A673 (cell line): Measurements from ENCODE around the gene TMEM178A. TPM values are rescaled to one million over a fixed set of nuclear protein-coding genes. Genes with fewer than 3 reads are reported as not detected.

Source experiments
- BruUV-seq: library from RNA; stranded (reverse); fragments of 400-500 nt; replicated peaks from 2 replicates; lab custom pipeline; 2021; lab: Mats Ljungman, UMichigan
- CTCF ChIA-PET: fragments of 300-600 bp; sonication (Branson Sonifier 250); formaldehyde crosslinking; loops from one replicate; lab custom pipeline; 2022; ENCODE audit warnings: antibody characterized with exemption; lab: Charles Lee
- POLR2A ChIA-PET: fragments of 300-600 bp; sonication (Branson Sonifier 250); formaldehyde crosslinking; loops from one replicate; lab custom pipeline; 2022; ENCODE audit warnings: antibody characterized with exemption; ENCODE audit not compliant: low non-redundant PET; lab: Charles Lee
- DNase-seq: peaks from one replicate; pipeline ENCODE4 v3.0.0-alpha.2; 2015; ENCODE audit warnings: low spot score
- H3K27ac ChIP-seq: fragments of 200-600 bp; sonication (generic); 2 replicates; pipeline ENCODE4 v1.5.1; 2016; ENCODE audit warnings: mixed run types, low read depth, mild to moderate bottlenecking, mixed read lengths, antibody characterized with exemption, low read length; ENCODE audit not compliant: poor library complexity, severe bottlenecking
- H3K27me3 ChIP-seq: fragments of 200-600 bp; sonication (generic); replicated peaks from 2 replicates; pipeline ENCODE4 v1.6.1; 2017; ENCODE audit warnings: mixed run types, low read depth, mild to moderate bottlenecking, mixed read lengths, antibody characterized with exemption, low read length; ENCODE audit not compliant: insufficient read depth, poor library complexity
- H3K36me3 ChIP-seq: fragments of 200-600 bp; sonication (generic); 2 replicates; pipeline ENCODE4 v1.6.1; 2016; ENCODE audit warnings: mixed run types, mild to moderate bottlenecking, mixed read lengths, antibody characterized with exemption, low read length; ENCODE audit not compliant: insufficient read depth, poor library complexity, severe bottlenecking
- H3K4me1 ChIP-seq: fragments of 200-600 bp; sonication (generic); 2 replicates; pipeline ENCODE4 v1.6.1; 2017; ENCODE audit warnings: mixed run types, mild to moderate bottlenecking, mixed read lengths, antibody characterized with exemption, low read length; ENCODE audit not compliant: insufficient read depth, poor library complexity, severe bottlenecking
- H3K4me3 ChIP-seq: fragments of 200-600 bp; sonication (generic); 2 replicates; pipeline ENCODE4 v1.5.1; 2016; ENCODE audit warnings: low read depth, mixed run types, mild to moderate bottlenecking, mixed read lengths, low read length; ENCODE audit not compliant: poor library complexity, severe bottlenecking
- H3K9me3 ChIP-seq: fragments of 200-600 bp; sonication (generic); 2 replicates; pipeline ENCODE4 v1.6.1; 2016; ENCODE audit warnings: mixed run types, low read depth, mild to moderate bottlenecking, mixed read lengths, antibody characterized with exemption, low read length; ENCODE audit not compliant: poor library complexity, severe bottlenecking
- EZH2 ChIP-seq: fragments of 200-600 bp; sonication (generic); IDR thresholded peaks from 2 replicates; pipeline ENCODE4 v1.6.1; 2017; ENCODE audit warnings: borderline replicate concordance, low read depth, mild to moderate bottlenecking, mixed read lengths, antibody characterized with exemption, low read length; ENCODE audit not compliant: poor library complexity, severe bottlenecking
- intact Hi-C: fragments of 100-400 bp; cut with micrococcal nuclease; formaldehyde crosslinking; loops from one replicate; pipeline ENCODE4 v1.10.0; 2022; ENCODE audit not compliant: unreplicated experiment
- total RNA-seq: library from RNA; stranded (reverse); gene quantifications from 2 replicates; pipeline ENCODE4 v1.2.3, GENCODE V29; 2021
- TF ChIP-seq, protein P1 (sequence below): fragments of 300-800, 200-600 bp; sonication (generic); conservative IDR thresholded peaks from 2 replicates; pipeline ENCODE4 v1.5.1; 2017; ENCODE audit warnings: low read depth, mild to moderate bottlenecking, antibody characterized with exemption, low read length, moderate library complexity, mixed read lengths

The TMEM178A gene
- total RNA-seq, 1 experiment from 2014 or later: 0.21 TPM

DNA sequence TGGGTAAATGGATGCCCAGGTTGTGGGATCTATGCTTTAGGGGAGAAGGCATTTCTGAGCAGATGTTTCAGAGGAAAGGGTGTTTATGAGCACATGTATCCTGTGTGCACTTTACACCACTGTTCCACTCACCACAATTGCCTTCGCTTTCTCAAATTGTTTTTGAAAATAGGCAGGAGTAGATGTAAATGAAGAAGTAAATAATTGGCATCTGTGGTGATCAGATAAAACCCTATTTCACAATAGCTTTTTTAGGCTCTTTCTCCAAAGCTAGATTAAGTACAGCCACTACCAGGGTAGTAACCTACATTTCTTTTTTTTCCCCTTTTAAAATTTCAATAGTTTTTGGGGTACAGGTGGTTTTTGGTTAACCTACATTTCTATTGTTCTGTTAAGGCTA, 40.6 kb downstream of the TMEM178A start:
- no peak for DNase-seq
- no peaks in the 10 kb centered on the region for H3K4me1 ChIP-seq
- H3K27ac ChIP-seq: no peak overlapping the region
- POLR2A ChIA-PET: no interaction called here
- no peak for TF ChIP-seq EZH2
- TF ChIP-seq, protein P1, sequence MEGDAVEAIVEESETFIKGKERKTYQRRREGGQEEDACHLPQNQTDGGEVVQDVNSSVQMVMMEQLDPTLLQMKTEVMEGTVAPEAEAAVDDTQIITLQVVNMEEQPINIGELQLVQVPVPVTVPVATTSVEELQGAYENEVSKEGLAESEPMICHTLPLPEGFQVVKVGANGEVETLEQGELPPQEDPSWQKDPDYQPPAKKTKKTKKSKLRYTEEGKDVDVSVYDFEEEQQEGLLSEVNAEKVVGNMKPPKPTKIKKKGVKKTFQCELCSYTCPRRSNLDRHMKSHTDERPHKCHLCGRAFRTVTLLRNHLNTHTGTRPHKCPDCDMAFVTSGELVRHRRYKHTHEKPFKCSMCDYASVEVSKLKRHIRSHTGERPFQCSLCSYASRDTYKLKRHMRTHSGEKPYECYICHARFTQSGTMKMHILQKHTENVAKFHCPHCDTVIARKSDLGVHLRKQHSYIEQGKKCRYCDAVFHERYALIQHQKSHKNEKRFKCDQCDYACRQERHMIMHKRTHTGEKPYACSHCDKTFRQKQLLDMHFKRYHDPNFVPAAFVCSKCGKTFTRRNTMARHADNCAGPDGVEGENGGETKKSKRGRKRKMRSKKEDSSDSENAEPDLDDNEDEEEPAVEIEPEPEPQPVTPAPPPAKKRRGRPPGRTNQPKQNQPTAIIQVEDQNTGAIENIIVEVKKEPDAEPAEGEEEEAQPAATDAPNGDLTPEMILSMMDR: no peak
- CTCF ChIA-PET: interaction anchor here (1.1 kb wide), 1 partner anchor 24 kb away, joined by 3 read pairs; no protein-coding TSS in a partner anchor
- intact Hi-C loops: no loop called here
- no peaks in the 10 kb centered on the region for H3K36me3 ChIP-seq
- peaks cover 6% of the 10 kb centered on the region for H3K9me3 ChIP-seq
- H3K27me3 ChIP-seq: no peaks in the 10 kb centered on the region
- no TSS peak for BruUV-seq
- no peak overlapping the region for H3K4me3 ChIP-seq

DNA sequence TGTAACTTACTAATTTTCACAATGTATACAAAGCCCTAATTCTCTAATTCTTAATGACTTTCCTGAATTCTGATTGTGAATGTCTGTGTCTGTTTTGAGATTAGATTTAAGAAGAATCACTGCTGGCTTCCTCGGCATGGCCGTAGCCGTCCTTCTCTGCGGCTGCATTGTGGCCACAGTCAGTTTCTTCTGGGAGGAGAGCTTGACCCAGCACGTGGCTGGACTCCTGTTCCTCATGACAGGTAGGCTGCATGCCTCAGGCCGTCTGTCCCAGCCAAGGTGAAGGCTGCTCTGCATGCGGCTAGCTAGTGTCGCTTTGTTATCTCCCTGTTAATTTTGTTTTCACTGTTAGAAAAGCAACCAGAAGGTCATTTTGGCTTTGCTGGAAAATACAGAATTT, 41.2 kb downstream of the TMEM178A start:
- POLR2A ChIA-PET: no interaction called here
- CTCF ChIA-PET: no interaction called here
- Histone ChIP-seq H3K27me3 (no peaks in the 10 kb centered on the region), H3K4me3 (no peak overlapping the region), H3K36me3 (no peaks in the 10 kb centered on the region), H3K4me1 (no peaks in the 10 kb centered on the region), H3K27ac (no peak overlapping the region), H3K9me3 (no peaks in the 10 kb centered on the region)
- TF ChIP-seq, protein P1: no peak
- no peak for TF ChIP-seq EZH2
- no peak for DNase-seq
- no TSS peak for BruUV-seq
- intact Hi-C loops: no loop called here

DNA sequence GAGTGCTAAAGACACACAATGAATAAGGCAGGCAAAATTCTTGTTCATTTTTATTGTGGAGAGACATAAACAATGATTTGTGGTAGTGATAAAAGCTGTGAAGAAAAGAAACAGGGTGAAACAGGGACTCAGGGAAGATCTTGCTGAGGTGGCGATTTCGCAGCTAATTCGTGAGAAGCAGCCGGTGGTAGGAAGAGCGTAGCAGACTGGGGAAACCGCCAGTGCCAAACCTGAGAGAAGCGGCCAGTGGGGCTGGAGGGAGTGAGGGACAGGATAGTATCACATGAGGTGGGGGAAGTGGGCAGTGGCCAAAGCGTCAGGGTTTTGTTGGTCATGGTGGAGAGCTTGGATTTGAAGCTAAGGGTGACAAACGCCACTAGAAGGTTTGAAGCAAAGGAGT, 42.3 kb downstream of the TMEM178A start:
- no TSS peak for BruUV-seq
- Histone ChIP-seq H3K9me3 (no peaks in the 10 kb centered on the region), H3K27ac (no peak overlapping the region), H3K4me3 (no peak overlapping the region), H3K4me1 (no peaks in the 10 kb centered on the region), H3K27me3 (no peaks in the 10 kb centered on the region), H3K36me3 (no peaks in the 10 kb centered on the region)
- no peak for TF ChIP-seq EZH2
- TF ChIP-seq, protein P1: no peak
- intact Hi-C loops: no loop called here
- ChIA-PET POLR2A (no interaction called here), CTCF (no interaction called here)
- no peak for DNase-seq
